Smooth muscle cell (in vitro differentiated cells): ENCODE results near the gene KCNC3. TPM values are rescaled to one million over a fixed set of nuclear protein-coding genes. Genes with fewer than 3 reads are reported as not detected.
"Not testable (repeated sequence)": the region's sequence is repeated elsewhere in the genome, so short reads cannot be mapped to it uniquely, and the experiment has no call there.

Experiments
- DNase-seq: peaks from one replicate; lab custom pipeline; 2025; ENCODE audit not compliant: unreplicated experiment; lab: John Stamatoyannopoulos, UW
- H2AFZ ChIP-seq: fragments of 200-600 bp; sonication (generic); 2 replicates; pipeline ENCODE4 v1.6.0; 2016; ENCODE audit warnings: antibody characterized with exemption, low read depth, mild to moderate bottlenecking
- H3F3A ChIP-seq: fragments of 200-600 bp; sonication (generic); 2 replicates; pipeline ENCODE4 v1.6.0; 2017; ENCODE audit warnings: antibody characterized with exemption, low read depth
- H3K27ac ChIP-seq: fragments of 200-600 bp; sonication (generic); 2 replicates; pipeline ENCODE4 v1.5.1; 2016; ENCODE audit warnings: low read depth, mild to moderate bottlenecking
- H3K27me3 ChIP-seq: fragments of 200-600 bp; sonication (generic); 2 replicates; pipeline ENCODE4 v1.6.1; 2016; ENCODE audit warnings: low read depth, mild to moderate bottlenecking
- H3K36me3 ChIP-seq: fragments of 200-600 bp; sonication (generic); 2 replicates; pipeline ENCODE4 v1.5.1; 2016; ENCODE audit warnings: low read depth
- H3K4me1 ChIP-seq: fragments of 200-600 bp; sonication (generic); 2 replicates; pipeline ENCODE4 v1.5.1; 2016; ENCODE audit warnings: low read depth
- H3K4me2 ChIP-seq: fragments of 200-600 bp; sonication (generic); 2 replicates; pipeline ENCODE4 v1.6.0; 2016; ENCODE audit warnings: mild to moderate bottlenecking
- H3K4me3 ChIP-seq: fragments of 200-600 bp; sonication (generic); 2 replicates; pipeline ENCODE4 v1.5.1; 2016; ENCODE audit warnings: mild to moderate bottlenecking
- H3K79me2 ChIP-seq: fragments of 200-600 bp; sonication (generic); 2 replicates; pipeline ENCODE4 v1.6.0; 2016; ENCODE audit warnings: low read depth, mild to moderate bottlenecking
- H3K9ac ChIP-seq: fragments of 200-600 bp; sonication (generic); 2 replicates; pipeline ENCODE4 v1.6.0; 2016; ENCODE audit warnings: low read depth
- H3K9me3 ChIP-seq: fragments of 200-600 bp; sonication (generic); replicated peaks from 2 replicates; pipeline ENCODE4 v1.5.1; 2016; ENCODE audit warnings: low read depth
- H4K20me1 ChIP-seq: fragments of 200-600 bp; sonication (generic); 2 replicates; pipeline ENCODE4 v1.6.0; 2016; ENCODE audit warnings: low read depth
- CTCF ChIP-seq: fragments of 200-600 bp; sonication (generic); IDR thresholded peaks from 2 replicates; pipeline ENCODE4 v1.5.1; 2017; ENCODE audit warnings: borderline replicate concordance, mild to moderate bottlenecking, antibody characterized with exemption; ENCODE audit not compliant: insufficient read depth, poor library complexity, severe bottlenecking
- WGBS: methylation state at CpG from one replicate; pipeline ENCODE4 v1.1.7; 2016; ENCODE audit warnings: low lambda C conversion rate; 5-methylcytosine and 5-hydroxymethylcytosine counted together
- polyA plus RNA-seq: library from polyadenylated mRNA; unstranded; fragments of >200 nt; fragmentation: Nextera tagmentation; extraction: Ambion mirVana; gene quantifications from 2 replicates; pipeline ENCODE4 v1.2.1, GENCODE V29; 2016
- total RNA-seq: library from RNA; depleted of rRNA; stranded (reverse); fragments of >200 nt; gene quantifications from 2 replicates; pipeline ENCODE4 v1.2.3, GENCODE V29; 2014

The KCNC3 gene
- total and polyA plus RNA-seq, 2 experiments from 2014 or later: 0.46 to 1.4 TPM

- Histone ChIP-seq H3F3A (no peaks in the 10 kb centered on the region), H3K79me2 (no peaks in the 10 kb centered on the region), H3K4me1 (no peaks in the 10 kb centered on the region), H2AFZ (peak overlapping the region; percentile 55), H3K9me3 (no peaks in the 10 kb centered on the region), H3K27me3 (no peaks in the 10 kb centered on the region), H3K4me3 (no peak overlapping the region), H3K4me2 (no peak overlapping the region), H3K36me3 (no peaks in the 10 kb centered on the region), H3K9ac (no peak overlapping the region), H4K20me1 (no peaks in the 10 kb centered on the region), H3K27ac (no peak overlapping the region)
- TF ChIP-seq CTCF: no peak
- WGBS: 50% methylated on average over 13 of the region's 13 CpGs
- DNase-seq: no peak
Observed at GRCh38 chr19:50356691-50357177, 27.6 kb upstream of the KCNC3 start.

GRCh38 chr19:50353487-50353880 lies 24.3 kb upstream of the KCNC3 start:
- 91% methylated on average over 7 of the region's 7 CpGs for WGBS
- H4K20me1 ChIP-seq, H2AFZ ChIP-seq: not testable (repeated sequence)

GRCh38 chr19:50352242-50352641 lies 23.1 kb upstream of the KCNC3 start:
- Histone ChIP-seq H4K20me1 (no peaks in the 10 kb centered on the region), H3K9me3 (no peaks in the 10 kb centered on the region), H3K4me1 (no peaks in the 10 kb centered on the region), H3F3A (no peaks in the 10 kb centered on the region), H2AFZ (no peak overlapping the region), H3K9ac (no peak overlapping the region), H3K27me3 (no peaks in the 10 kb centered on the region), H3K4me2 (no peak overlapping the region), H3K4me3 (no peak overlapping the region), H3K27ac (no peak overlapping the region), H3K36me3 (no peaks in the 10 kb centered on the region), H3K79me2 (no peaks in the 10 kb centered on the region)
- WGBS: 80% methylated on average over 4 of the region's 4 CpGs
- no peak for DNase-seq
- TF ChIP-seq CTCF: no peak

More at GRCh38 chr19:50353487-50353880, 24.3 kb upstream of the KCNC3 start:
- not testable (repeated sequence) for H3K36me3 ChIP-seq, H3K79me2 ChIP-seq, H3F3A ChIP-seq, H3K9ac ChIP-seq, H3K4me1 ChIP-seq, H3K4me3 ChIP-seq, H3K4me2 ChIP-seq, DNase-seq, H3K27me3 ChIP-seq, H3K27ac ChIP-seq, H3K9me3 ChIP-seq

GRCh38 chr19:50349277-50350057 lies 20.3 kb upstream of the KCNC3 start:
- no peaks in the 10 kb centered on the region for H3K9me3 ChIP-seq
- no peak for TF ChIP-seq CTCF
- H3K27ac ChIP-seq: no peak overlapping the region
- no peak overlapping the region for H3K9ac ChIP-seq
- H3K27me3 ChIP-seq: no peaks in the 10 kb centered on the region
- H2AFZ ChIP-seq: no peak overlapping the region
- WGBS: 80% methylated on average over 22 of the region's 22 CpGs
- no peaks in the 10 kb centered on the region for H3K4me1 ChIP-seq
- H3K36me3 ChIP-seq: no peaks in the 10 kb centered on the region
- H3K79me2 ChIP-seq: no peaks in the 10 kb centered on the region
- H3F3A ChIP-seq: no peaks in the 10 kb centered on the region
- no peaks in the 10 kb centered on the region for H4K20me1 ChIP-seq
- DNase-seq: no peak
- no peak overlapping the region for H3K4me2 ChIP-seq
- H3K4me3 ChIP-seq: no peak overlapping the region

- H3K9ac ChIP-seq, H3K9me3 ChIP-seq, H3F3A ChIP-seq, H3K4me2 ChIP-seq, H3K4me3 ChIP-seq, H4K20me1 ChIP-seq, H3K36me3 ChIP-seq, H3K4me1 ChIP-seq, H3K79me2 ChIP-seq, H2AFZ ChIP-seq, H3K27ac ChIP-seq, DNase-seq, H3K27me3 ChIP-seq: not testable (repeated sequence)
- 74% methylated on average over 8 of the region's 8 CpGs for WGBS
Observed at GRCh38 chr19:50347089-50347581, 18.0 kb upstream of the KCNC3 start.
